GM12874 (cell line): ENCODE data around the gene POC1A.

Experiments
- CTCF ChIP-seq: IDR thresholded peaks from 2 replicates; pipeline ENCODE4 v1.5.1; 2011; ENCODE audit warnings: low read depth, mild to moderate bottlenecking, control low read depth, low read length, moderate library complexity; ENCODE audit not compliant: insufficient read depth

Gene POC1A

GRCh38 chr3:52124126-52124525, 30.1 kb downstream of the POC1A start:
- TF ChIP-seq CTCF: no peak

GRCh38 chr3:52123106-52123725, 31.0 kb downstream of the POC1A start:
- TF ChIP-seq CTCF: peak; percentile 99

- TF ChIP-seq CTCF: no peak
These were observed 31.7 kb downstream of the POC1A start for GRCh38 chr3:52122491-52122890.

GRCh38 chr3:52121813-52122212, 32.4 kb downstream of the POC1A start:
- TF ChIP-seq CTCF: no peak

- TF ChIP-seq CTCF: no peak
These were observed 32.8 kb downstream of the POC1A start for GRCh38 chr3:52121464-52121805.

GRCh38 chr3:52120556-52121463, 33.4 kb downstream of the POC1A start:
- TF ChIP-seq CTCF: no peak

GRCh38 chr3:52119826-52120225, 34.4 kb downstream of the POC1A start:
- no peak for TF ChIP-seq CTCF
